Activated T-cell treated with anti-CD3 and anti-CD28 coated beads for 24 hours (primary cell): ENCODE data around the gene CYP2W1.
"Not testable (repeated sequence)": the region's sequence is repeated elsewhere in the genome, so short reads cannot be mapped to it uniquely, and the experiment has no call there.

Experiments
- DNase-seq: peaks from one replicate; pipeline ENCODE4 v3.0.0-alpha.2; 2020; ENCODE audit warnings: low read depth

The CYP2W1 gene

GRCh38 chr7:999149-999879, 16.3 kb downstream of the CYP2W1 start:
- DNase-seq = no peak

- DNase-seq = no peak
These were observed 17.3 kb downstream of the CYP2W1 start for GRCh38 chr7:999941-1000935.

- not testable (repeated sequence) for DNase-seq
These were observed 18.2 kb downstream of the CYP2W1 start for GRCh38 chr7:1001069-1001770.

- DNase-seq = not testable (repeated sequence)
These were observed 19.0 kb downstream of the CYP2W1 start for GRCh38 chr7:1002026-1002425.

GRCh38 chr7:1002445-1002844, 19.5 kb downstream of the CYP2W1 start:
- DNase-seq = not testable (repeated sequence)

GRCh38 chr7:1004018-1004852, 21.3 kb downstream of the CYP2W1 start:
- DNase-seq = no peak

- DNase-seq = no peak
These were observed 22.3 kb downstream of the CYP2W1 start for GRCh38 chr7:1005303-1005702.

- DNase-seq = no peak
These were observed 24.9 kb downstream of the CYP2W1 start for GRCh38 chr7:1007901-1008300.

- no peak for DNase-seq
These were observed 25.9 kb downstream of the CYP2W1 start for GRCh38 chr7:1008733-1009363.

GRCh38 chr7:1009747-1010146, 26.8 kb downstream of the CYP2W1 start:
- no peak for DNase-seq

GRCh38 chr7:1010226-1010625, 27.2 kb downstream of the CYP2W1 start:
- DNase-seq = no peak

GRCh38 chr7:1011297-1012003, 28.5 kb downstream of the CYP2W1 start:
- no peak for DNase-seq

- no peak for DNase-seq
These were observed 29.2 kb downstream of the CYP2W1 start for GRCh38 chr7:1012004-1012715.

GRCh38 chr7:1012716-1013095, 29.7 kb downstream of the CYP2W1 start:
- no peak for DNase-seq

- DNase-seq = no peak
These were observed 30.6 kb downstream of the CYP2W1 start for GRCh38 chr7:1013581-1013980.

- DNase-seq = no peak
These were observed 31.7 kb downstream of the CYP2W1 start for GRCh38 chr7:1014681-1015080.

- DNase-seq = no peak
These were observed 32.5 kb downstream of the CYP2W1 start for GRCh38 chr7:1015196-1016121.
